Adipocyte (in vitro differentiated cells): Measurements from ENCODE around the gene FOXK1.

Source experiments
- DNase-seq: peaks from one replicate; pipeline ENCODE4 v3.0.0-alpha.2; 2015; ENCODE audit warnings: low read depth
- H3K27me3 ChIP-seq: replicated peaks from 2 replicates; pipeline ENCODE4 v1.7.0; 2013; ENCODE audit warnings: mild to moderate bottlenecking, low read length, moderate library complexity; ENCODE audit not compliant: control insufficient read depth, insufficient read depth
- H3K36me3 ChIP-seq: 2 replicates; pipeline ENCODE4 v1.7.0; 2013; ENCODE audit warnings: low read length, mild to moderate bottlenecking, moderate library complexity; ENCODE audit not compliant: control insufficient read depth, insufficient read depth, severe bottlenecking
- H3K4me1 ChIP-seq: 2 replicates; pipeline ENCODE4 v1.7.0; 2013; ENCODE audit warnings: mild to moderate bottlenecking, low read length, moderate library complexity; ENCODE audit not compliant: control insufficient read depth, insufficient read depth
- H3K4me3 ChIP-seq: 2 replicates; pipeline ENCODE4 v1.7.0; 2013; ENCODE audit warnings: mild to moderate bottlenecking, low read length, moderate library complexity
- H3K9ac ChIP-seq: 2 replicates; pipeline ENCODE4 v1.7.0; 2013; ENCODE audit warnings: mild to moderate bottlenecking, low read length, moderate library complexity
- H3K9me3 ChIP-seq: 2 replicates; pipeline ENCODE4 v1.7.0; 2013; ENCODE audit warnings: mild to moderate bottlenecking, low read length, moderate library complexity; ENCODE audit not compliant: control insufficient read depth

FOXK1 gene

GRCh38 chr7:4725850-4726450 is 43.9 kb downstream of the FOXK1 start:
- Histone ChIP-seq H3K4me3 (peak overlapping the region; percentile 77), H3K4me1 (peaks cover 34% of the 10 kb centered on the region), H3K27me3 (no peaks in the 10 kb centered on the region), H3K9me3 (no peaks in the 10 kb centered on the region), H3K9ac (peak overlapping the region; percentile 83), H3K36me3 (peaks cover 5% of the 10 kb centered on the region)
- DNase-seq: no peak

GRCh38 chr7:4726566-4726965 is 44.5 kb downstream of the FOXK1 start:
- Histone ChIP-seq H3K9me3 (no peaks in the 10 kb centered on the region), H3K36me3 (peaks cover 5% of the 10 kb centered on the region), H3K27me3 (no peaks in the 10 kb centered on the region), H3K9ac (peak overlapping the region; percentile 1), H3K4me3 (no peak overlapping the region), H3K4me1 (peaks cover 28% of the 10 kb centered on the region)
- no peak for DNase-seq

GRCh38 chr7:4727914-4728705 is 46.0 kb downstream of the FOXK1 start:
- Histone ChIP-seq H3K9me3 (no peaks in the 10 kb centered on the region), H3K36me3 (no peaks in the 10 kb centered on the region), H3K4me1 (peaks cover 23% of the 10 kb centered on the region), H3K27me3 (no peaks in the 10 kb centered on the region), H3K4me3 (no peak overlapping the region), H3K9ac (no peak overlapping the region)
- no peak for DNase-seq

GRCh38 chr7:4729266-4729665 is 47.2 kb downstream of the FOXK1 start:
- H3K4me3 ChIP-seq: no peak overlapping the region
- H3K9ac ChIP-seq: no peak overlapping the region
- H3K36me3 ChIP-seq: no peaks in the 10 kb centered on the region
- DNase-seq: no peak
- no peaks in the 10 kb centered on the region for H3K9me3 ChIP-seq
- H3K4me1 ChIP-seq: peaks cover 20% of the 10 kb centered on the region
- H3K27me3 ChIP-seq: no peaks in the 10 kb centered on the region

GRCh38 chr7:4730276-4730675 is 48.2 kb downstream of the FOXK1 start:
- H3K4me3 ChIP-seq: no peak overlapping the region
- H3K4me1 ChIP-seq: peaks cover 12% of the 10 kb centered on the region
- no peaks in the 10 kb centered on the region for H3K27me3 ChIP-seq
- H3K36me3 ChIP-seq: no peaks in the 10 kb centered on the region
- H3K9me3 ChIP-seq: no peaks in the 10 kb centered on the region
- DNase-seq: no peak
- H3K9ac ChIP-seq: no peak overlapping the region

- H3K4me3 ChIP-seq: no peak overlapping the region
- H3K9ac ChIP-seq: peak overlapping the region; percentile 25
- no peaks in the 10 kb centered on the region for H3K27me3 ChIP-seq
- H3K9me3 ChIP-seq: no peaks in the 10 kb centered on the region
- DNase-seq: no peak
- peaks cover 7% of the 10 kb centered on the region for H3K4me1 ChIP-seq
- H3K36me3 ChIP-seq: no peaks in the 10 kb centered on the region
These were observed 48.9 kb downstream of the FOXK1 start for GRCh38 chr7:4730971-4731370.

- no peak for DNase-seq
- H3K36me3 ChIP-seq: no peaks in the 10 kb centered on the region
- H3K9ac ChIP-seq: no peak overlapping the region
- H3K4me3 ChIP-seq: no peak overlapping the region
- no peaks in the 10 kb centered on the region for H3K27me3 ChIP-seq
- no peaks in the 10 kb centered on the region for H3K9me3 ChIP-seq
- H3K4me1 ChIP-seq: peaks cover 4% of the 10 kb centered on the region
These were observed 49.7 kb downstream of the FOXK1 start for GRCh38 chr7:4731803-4732202.

GRCh38 chr7:4733936-4734528 is 51.9 kb downstream of the FOXK1 start:
- H3K36me3 ChIP-seq: no peaks in the 10 kb centered on the region
- DNase-seq: no peak
- H3K9ac ChIP-seq: no peak overlapping the region
- H3K27me3 ChIP-seq: no peaks in the 10 kb centered on the region
- peaks cover 12% of the 10 kb centered on the region for H3K4me1 ChIP-seq
- H3K9me3 ChIP-seq: no peaks in the 10 kb centered on the region
- H3K4me3 ChIP-seq: no peak overlapping the region

- no peak overlapping the region for H3K4me3 ChIP-seq
- peaks cover 19% of the 10 kb centered on the region for H3K4me1 ChIP-seq
- no peaks in the 10 kb centered on the region for H3K36me3 ChIP-seq
- no peaks in the 10 kb centered on the region for H3K9me3 ChIP-seq
- no peaks in the 10 kb centered on the region for H3K27me3 ChIP-seq
- no peak overlapping the region for H3K9ac ChIP-seq
- no peak for DNase-seq
These were observed 52.7 kb downstream of the FOXK1 start for GRCh38 chr7:4734587-4735345.

- Histone ChIP-seq H3K4me3 (no peak overlapping the region), H3K9me3 (no peaks in the 10 kb centered on the region), H3K9ac (no peak overlapping the region), H3K36me3 (peaks cover 10% of the 10 kb centered on the region), H3K4me1 (peaks cover 16% of the 10 kb centered on the region), H3K27me3 (no peaks in the 10 kb centered on the region)
- DNase-seq: no peak
These were observed 55.2 kb downstream of the FOXK1 start for GRCh38 chr7:4737300-4737699.
